GM15510 (cell line): Measurements from ENCODE around the gene BLOC1S3.

Source experiments
- POLR2A ChIP-seq: IDR thresholded peaks from 3 replicates; pipeline ENCODE4 v1.6.1; 2011; ENCODE audit warnings: borderline replicate concordance; ENCODE audit not compliant: insufficient read length; ENCODE audit errors: extremely low read depth

The BLOC1S3 gene

DNA sequence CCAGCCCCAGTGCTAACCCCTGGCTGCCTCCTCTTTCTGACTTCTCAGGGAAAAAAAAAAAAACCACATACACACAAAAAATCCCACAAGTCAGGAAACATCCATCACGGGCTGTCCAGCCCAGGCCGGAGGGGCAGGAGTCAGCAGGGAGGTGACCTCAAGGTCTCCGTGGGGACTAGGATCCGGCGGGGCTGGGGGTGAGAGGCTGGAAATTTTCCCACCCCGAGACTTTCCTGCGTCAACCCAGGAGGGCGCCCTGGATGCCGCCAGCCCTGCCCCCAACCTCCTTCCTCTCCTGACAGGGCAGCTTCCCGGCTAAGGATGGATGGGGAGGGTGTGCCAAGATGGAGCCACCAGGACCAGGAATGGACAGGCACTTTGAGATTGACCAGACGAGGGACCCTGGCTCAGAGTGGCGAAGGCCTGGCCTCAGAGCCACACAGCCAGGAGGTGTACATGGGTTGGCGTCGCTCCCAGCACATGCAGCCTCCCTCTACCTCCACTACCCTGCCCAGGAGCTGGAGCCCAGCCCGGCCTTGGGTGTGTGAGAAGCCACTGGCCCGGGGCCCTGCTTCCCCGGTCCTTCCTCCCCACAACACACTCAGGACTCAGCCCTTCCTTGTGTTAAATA is 33.3 kb downstream of the BLOC1S3 start:
- no peak for TF ChIP-seq POLR2A

DNA sequence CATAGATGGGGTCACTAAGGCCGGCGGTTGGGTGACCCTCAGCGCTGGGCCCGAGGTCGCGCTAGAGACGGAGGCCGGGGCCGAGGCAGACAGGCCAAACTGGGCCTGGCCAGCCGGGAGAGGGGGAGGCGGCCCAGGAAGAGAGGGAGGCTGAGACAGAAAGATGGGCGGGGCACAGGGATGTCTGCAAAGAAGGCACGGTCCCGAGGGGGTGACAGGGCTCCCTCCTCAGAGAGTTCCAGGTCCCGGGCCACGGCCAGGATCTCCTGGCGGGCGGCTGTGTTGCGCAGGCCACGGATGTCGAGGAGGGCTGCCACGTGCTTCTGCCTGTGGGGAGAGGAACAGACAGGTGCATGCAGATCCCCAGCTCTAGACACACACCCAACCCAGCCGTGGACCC is 34.4 kb downstream of the BLOC1S3 start:
- TF ChIP-seq POLR2A, result no peak

DNA sequence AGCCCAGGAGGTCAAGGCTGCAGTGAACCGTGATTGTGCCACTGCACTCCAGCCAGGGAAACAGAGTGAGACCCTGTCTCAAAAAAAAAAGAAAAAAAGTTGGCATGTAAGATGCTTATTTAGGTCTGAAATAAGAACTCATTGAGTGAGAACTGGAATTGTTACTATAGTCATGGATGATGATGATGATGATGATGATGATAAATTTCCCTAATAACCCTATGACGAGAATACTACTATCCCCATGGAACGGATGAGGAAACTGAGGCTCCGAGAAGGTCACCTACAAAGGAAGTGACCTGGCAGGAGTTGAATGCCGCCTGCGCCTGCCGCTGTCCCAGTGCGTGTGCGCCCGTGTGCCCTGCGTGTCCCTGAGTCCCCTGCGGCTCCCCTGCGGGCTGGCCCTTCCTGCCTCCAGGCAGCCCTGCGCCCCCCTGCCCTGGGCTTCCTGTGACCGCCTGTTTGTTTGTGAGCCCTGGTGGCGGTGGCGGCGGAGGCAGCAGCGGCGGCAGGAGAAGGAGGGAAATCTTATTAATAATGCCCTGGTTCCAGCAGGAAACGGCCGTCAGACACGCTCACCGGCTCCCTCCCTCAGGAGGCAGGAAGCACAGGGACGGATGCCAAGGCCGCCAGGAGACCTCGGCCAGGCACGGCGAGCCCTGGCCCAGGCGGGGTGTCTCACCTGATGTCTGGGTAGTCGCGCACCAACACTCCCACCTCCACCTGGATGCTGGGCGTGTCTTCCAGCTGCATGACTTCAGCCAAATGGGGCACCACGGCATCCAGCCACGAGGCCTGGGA is 37.0 kb downstream of the BLOC1S3 start:
- no peak for TF ChIP-seq POLR2A

DNA sequence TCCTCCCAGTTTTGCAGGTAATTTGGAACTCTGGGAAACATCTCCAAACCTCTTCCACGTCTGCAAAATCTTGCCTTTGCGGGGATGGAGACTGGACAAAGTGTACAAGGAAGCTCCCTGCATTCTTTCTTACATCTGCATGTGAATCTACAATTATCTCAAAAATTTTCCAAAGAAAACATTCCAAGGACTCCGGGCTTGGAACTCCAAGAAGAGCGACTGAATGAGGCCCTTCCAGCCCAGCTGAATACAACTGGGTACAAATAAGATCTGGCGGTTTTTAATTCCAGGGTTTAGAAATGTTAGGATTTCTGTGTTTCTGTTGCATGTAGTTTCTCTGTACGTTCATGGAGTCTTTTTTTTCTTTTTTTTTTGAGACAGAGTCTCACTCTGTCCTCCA is 38.1 kb downstream of the BLOC1S3 start:
- TF ChIP-seq POLR2A, result no peak

DNA sequence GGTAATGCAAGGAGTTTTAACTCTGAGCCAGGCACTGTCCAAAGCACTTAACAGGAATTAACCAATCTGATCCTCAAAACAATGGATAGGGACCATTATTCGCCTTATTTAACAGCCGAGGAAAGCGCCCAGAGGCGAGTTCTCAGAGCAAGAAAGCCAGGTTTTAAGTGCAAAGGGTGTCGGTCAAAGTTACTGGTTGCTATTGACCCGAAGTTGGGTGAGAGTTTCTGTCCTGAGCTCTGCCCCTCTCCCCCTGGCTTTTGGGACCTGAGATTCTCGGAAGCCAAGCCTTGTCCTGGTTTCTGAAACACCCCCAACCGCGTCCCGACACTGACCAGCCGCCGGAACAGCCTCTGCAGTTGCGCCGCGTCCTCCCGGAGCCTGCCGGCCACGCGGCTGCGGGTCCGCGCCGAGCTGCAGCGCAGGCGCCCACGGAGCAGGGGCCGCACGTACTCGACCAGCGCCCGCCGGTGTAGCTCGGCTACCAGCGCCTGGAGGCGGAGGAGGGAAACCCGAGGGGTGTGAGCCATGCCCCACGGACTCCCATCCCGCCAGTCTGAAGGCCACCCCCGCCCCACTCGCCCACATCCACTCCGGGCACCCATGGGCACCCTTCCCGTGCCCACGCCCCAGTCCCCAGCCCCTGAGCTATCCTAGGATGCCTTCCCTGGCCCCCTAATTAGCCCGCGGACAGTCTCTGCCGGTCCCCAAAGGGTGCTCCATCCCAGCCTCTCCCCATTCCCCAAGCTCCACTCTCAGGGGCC is 38.8 kb downstream of the BLOC1S3 start:
- no peak for TF ChIP-seq POLR2A

DNA sequence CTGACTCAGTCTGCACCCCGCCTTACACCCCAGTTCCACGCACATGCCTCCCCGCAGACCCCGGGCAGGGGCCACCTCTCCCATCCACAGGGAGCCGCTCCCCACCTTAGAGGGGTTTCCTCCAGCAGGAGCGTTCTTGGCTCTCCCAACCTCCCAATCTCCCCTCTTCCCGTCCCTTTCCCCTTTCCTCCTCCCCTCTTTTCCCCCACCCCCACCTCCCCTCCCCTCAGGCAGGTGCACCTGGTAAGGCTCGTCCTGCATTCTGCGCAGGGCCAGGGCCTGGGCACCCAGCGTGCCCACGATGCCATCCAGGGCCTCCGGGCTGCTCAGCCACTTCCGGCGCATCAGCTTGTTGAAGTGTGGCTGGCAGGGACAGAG is 39.4 kb downstream of the BLOC1S3 start:
- TF ChIP-seq POLR2A, result no peak

DNA sequence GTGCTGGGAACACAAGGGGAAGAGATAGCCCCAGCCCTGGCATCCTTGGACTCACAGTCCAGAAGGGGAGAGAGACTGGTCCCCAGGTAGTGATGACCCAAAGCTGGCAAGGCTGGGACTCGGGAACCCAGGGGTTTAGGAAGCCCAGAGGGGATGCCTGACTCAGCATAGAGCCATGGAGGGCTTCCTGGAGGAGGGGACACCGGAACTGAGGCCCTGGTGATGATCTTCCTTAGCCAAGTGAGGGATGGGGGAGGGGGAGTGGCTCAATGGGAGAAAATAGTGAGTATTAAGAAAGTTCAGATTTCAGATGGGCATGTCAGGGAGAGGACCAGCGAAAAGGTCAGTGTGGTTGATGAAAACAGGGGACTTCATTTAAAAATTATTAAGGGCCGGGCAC is 39.8 kb downstream of the BLOC1S3 start:
- TF ChIP-seq POLR2A, result no peak

DNA sequence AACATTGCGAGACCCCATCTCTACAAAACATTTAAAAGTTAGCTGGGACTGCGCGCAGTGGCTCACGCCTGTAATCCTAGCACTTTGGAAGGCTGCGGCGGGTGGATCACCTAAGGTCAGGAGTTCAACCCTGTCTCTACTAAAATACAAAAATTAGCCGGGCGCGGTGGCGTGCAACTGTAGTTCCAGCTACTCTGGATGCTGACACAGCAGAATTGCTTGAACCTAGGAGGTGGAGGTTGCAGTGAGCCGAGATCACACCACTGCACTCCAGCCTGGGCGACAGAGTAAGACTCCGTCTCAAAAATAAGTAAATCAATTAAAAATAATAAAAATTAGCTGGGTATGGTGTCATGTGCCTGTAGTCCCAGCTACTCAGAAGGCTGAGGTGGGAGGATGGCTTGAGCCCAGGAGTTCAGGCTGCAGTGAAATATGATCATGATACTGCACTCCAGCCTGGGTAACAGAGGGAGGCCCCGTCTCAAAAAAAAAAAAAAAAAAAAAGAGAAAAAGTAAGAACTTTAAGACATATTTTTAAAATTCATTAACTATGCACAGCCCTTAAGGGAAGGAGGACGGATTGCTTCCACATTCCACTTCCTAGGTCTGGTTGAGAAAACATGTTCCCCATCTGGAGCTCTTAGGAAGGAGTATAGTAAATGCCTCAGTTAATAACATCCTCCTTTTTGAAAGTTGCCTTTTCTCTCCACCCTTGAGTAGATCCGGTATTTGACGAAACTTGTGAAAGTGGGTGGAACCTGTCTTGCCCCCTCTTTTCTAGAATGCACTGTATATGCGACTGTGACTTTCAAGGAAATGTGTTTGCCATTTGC is 40.5 kb downstream of the BLOC1S3 start:
- no peak for TF ChIP-seq POLR2A

DNA sequence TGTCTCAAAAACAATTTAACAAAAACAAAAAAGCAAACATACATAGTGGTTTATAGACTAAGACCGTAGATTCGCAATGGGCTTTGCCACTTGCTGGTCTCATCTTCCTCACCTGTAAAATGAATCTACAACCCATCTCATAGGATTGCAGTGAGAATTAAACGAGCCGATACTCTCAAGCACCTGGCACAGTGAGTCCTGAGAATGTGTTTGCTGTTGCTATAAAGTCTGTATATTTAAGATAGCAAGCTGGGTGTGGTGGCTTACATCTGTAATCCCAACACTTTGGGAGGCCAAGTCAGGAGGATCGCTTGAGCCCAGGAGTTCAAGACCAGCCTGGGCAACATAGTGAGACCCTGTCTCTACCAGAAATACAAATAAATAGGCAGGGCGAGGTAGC is 44.1 kb downstream of the BLOC1S3 start:
- no peak for TF ChIP-seq POLR2A

DNA sequence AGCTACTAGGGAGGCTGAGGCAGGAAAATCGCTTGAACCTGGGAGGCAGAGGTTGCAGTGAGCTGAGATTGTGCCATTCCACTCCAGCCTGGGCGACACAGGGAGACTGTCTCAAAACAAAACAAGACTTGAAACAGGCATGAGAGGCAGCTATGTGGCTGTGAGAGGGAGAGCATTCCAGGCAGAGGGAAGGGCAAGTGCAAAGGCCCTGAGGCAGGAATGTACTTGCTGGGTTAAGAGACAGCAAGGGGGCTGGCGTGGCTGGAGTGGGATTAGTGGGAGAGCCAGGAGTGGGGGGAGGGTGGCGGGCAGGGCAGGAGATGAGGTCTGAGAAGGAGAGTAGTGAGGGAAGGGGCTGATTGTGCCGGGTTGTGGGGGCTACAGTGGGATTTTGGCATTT is 45.3 kb downstream of the BLOC1S3 start:
- no peak for TF ChIP-seq POLR2A

DNA sequence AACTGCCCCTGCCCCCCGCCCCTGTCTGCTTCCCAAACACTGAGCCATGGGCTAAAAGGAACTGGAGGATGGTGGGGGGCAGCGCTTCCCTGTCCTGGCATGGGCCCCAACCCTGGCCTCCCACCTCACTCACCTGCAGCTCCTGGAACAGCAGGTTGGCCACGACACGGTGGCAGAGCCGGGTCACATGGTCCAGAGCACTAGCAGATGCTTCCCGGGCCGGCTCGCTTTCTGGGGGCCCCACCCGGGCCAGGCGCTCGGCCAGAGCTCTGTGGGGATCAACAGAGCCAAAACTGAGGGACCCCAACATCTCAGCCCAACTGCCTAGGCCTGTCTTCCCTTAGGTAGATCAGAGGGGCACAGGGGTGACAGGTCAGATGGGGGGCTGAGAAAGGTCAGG is 46.1 kb downstream of the BLOC1S3 start:
- TF ChIP-seq POLR2A, result no peak
